GM18951 (cell line): ENCODE data around the gene SH3RF3.

Source experiments
- POLR2A ChIP-seq: IDR thresholded peaks from 4 replicates; pipeline ENCODE4 v1.6.1; 2011; ENCODE audit warnings: mild to moderate bottlenecking; ENCODE audit not compliant: insufficient read length, insufficient read depth; ENCODE audit errors: extremely low read depth
- in situ Hi-C: fragments of 300-500 bp; cut with MboI; formaldehyde crosslinking; loops from one replicate; pipeline ENCODE4 v1.12.0; 2022; ENCODE audit warnings: low sequenced_read_pairs, mixed read lengths, inconsistent platforms; ENCODE audit not compliant: unreplicated experiment

SH3RF3 gene

GRCh38 chr2:109312902-109313301 lies 183.9 kb downstream of the SH3RF3 start:
- no peak for TF ChIP-seq POLR2A
- in situ Hi-C loops, result no loop called here

- TF ChIP-seq POLR2A, result no peak
- in situ Hi-C loops, result no loop called here
Measured at GRCh38 chr2:109313343-109313742, 184.3 kb downstream of the SH3RF3 start.

GRCh38 chr2:109316091-109316490 lies 187.1 kb downstream of the SH3RF3 start:
- in situ Hi-C loops, result no loop called here
- TF ChIP-seq POLR2A, result no peak

DNA sequence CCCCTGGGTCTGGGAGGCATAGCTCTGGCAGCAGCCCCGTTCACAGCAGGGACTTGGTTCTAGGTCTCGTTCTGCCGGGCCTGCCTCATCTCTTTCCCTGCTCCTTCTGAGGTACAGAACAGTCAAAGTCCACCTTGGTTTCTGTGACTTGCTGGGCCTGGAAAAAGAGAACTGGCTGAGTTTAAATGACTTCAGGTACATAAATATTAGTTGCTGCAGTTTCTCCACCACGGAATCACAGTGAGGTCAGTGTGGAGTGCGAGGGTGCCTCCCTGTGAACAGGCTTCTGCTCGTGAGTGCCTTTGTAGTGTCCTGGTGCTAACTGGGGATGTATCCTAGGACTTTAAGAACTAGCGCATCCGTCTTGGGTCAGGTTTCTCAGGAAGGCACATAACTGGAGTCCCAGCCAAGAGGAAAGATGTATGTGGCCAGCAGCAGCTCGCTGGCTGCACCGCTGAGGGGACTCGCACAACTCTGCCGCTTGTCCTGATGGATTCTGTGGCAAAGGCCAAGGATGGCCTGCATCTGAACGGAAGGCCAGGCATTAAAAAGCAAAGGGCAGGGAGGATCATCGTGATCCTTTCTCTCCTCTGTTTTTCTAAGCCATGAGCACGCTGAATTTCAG lies 188.6 kb downstream of the SH3RF3 start:
- no peak for TF ChIP-seq POLR2A
- in situ Hi-C loops, result no loop called here

DNA sequence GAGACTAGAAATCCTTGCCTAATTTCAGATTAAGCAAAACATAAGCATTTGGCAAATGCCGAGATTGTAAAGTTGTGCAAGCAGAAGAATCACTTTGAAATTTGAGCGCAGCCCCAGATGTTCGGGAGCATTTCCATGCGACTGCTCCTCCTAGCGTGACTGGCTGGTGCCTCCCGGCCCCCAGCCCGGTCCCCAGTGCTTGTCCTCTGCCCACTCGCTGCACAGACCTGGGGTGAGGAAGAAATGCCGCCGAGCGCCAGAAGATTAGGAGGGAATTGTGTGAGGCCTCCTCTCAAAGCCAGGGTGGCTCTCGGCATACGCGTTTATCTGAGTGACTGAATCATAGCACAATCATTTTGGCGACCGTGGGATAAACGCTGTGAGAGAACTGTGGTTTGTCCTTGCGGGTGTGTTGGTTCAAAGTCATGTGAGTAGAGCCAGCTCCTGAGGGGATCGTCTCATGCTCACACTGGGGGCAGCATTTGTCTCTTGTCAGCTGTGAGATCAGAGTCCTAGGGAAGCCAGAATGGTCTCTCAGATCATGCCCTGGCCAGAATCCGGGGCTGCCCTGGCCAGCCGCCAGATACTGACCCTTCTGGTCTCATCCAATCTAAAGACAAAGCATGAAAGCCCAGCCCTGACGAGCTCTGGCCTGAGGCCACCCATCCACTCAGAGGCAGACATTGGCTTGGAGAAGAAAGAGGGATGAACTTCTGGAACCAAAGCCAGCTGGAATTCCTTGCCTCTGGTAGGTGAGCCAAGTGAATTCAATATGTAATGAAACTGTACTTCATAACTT lies 189.3 kb downstream of the SH3RF3 start:
- in situ Hi-C loops, result no loop called here
- TF ChIP-seq POLR2A, result no peak

- TF ChIP-seq POLR2A, result no peak
- in situ Hi-C loops, result no loop called here
Measured at GRCh38 chr2:109318949-109319342, 189.9 kb downstream of the SH3RF3 start.

- TF ChIP-seq POLR2A, result no peak
- in situ Hi-C loops, result no loop called here
Measured at GRCh38 chr2:109320195-109320922, 191.4 kb downstream of the SH3RF3 start.

DNA sequence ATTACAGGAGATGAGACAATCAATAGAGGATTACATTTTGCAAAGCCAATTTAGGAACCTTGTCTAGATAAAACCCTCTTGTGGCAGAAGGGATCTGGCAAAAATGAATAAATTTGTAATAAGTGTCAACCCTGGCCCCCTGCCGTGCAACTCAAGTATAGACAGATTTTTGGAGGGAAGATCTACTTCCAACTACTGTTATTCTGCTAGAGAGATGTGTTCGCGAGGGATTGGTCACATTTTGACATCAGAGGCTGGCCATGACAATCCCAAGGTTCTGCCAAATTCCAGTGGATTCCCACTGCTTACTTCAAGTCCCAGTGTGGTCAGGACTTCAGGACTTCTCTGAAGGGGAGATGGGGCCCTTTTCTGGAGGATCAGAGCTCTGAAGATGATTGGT lies 192.6 kb downstream of the SH3RF3 start:
- in situ Hi-C loops, result no loop called here
- no peak for TF ChIP-seq POLR2A

DNA sequence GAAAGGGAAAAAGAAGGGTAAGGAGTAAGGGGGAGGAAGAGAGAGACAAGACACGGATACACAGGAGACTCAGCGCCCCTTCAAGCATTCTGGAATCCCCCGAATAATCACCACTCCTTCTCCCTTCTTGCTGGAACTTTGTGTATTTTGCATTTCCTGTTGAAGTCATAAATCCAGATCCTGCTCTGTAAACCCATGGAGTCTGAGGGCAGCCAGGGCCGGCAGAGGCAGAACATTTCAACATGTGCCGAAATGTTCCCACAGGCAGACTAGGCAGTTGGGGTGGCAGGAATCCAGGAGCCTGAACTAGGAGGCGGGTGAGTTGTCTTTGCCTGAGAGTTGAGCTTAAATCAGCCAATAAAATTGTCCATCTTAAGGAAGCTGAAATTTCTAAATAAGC lies 193.1 kb downstream of the SH3RF3 start:
- in situ Hi-C loops, result no loop called here
- TF ChIP-seq POLR2A, result no peak

- no peak for TF ChIP-seq POLR2A
- in situ Hi-C loops, result no loop called here
Measured at GRCh38 chr2:109322641-109323040, 193.6 kb downstream of the SH3RF3 start.

DNA sequence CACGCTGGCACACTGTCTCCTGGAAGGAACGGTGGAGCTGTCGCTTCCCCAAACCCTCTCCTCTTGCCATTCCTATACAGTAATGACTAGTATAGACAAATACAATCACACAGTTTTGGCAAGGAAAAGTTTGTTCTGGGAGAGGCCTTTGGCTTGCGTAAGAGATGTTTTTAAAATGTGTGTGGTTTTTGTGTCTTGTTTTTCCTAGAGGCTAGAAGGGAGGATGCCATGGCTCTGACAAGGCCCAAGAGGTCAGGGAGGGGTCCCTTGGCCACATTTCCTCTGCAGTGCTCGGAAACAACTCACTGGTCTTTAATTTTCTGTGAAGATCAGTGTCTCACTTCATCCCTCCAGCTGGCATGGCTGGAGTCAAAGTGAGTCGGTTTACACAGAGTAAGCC lies 195.9 kb downstream of the SH3RF3 start:
- in situ Hi-C loops, result no loop called here
- no peak for TF ChIP-seq POLR2A

DNA sequence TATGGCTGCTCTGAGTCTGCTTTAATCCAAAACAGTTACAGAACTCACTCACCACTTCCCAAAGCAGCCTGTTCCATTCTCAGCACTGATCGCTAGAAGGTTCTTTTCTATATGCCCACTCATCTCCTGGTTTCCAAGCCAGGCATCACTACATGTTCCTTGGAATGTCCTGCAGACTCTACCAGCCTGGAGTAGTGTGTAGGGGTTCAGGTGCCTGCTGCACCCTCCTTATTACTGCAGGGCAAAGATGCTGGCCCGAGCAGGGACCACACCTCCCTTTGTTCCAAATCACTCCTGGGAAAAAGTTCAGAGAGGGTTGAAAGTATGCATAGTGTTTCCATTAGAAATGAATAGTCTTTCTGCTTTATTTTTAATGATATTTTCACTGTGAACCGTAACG lies 196.6 kb downstream of the SH3RF3 start:
- in situ Hi-C loops, result no loop called here
- no peak for TF ChIP-seq POLR2A

GRCh38 chr2:109326306-109326705 lies 197.3 kb downstream of the SH3RF3 start:
- no peak for TF ChIP-seq POLR2A

GRCh38 chr2:109330056-109330455 lies 201.1 kb downstream of the SH3RF3 start:
- in situ Hi-C loops, result no loop called here
- TF ChIP-seq POLR2A, result no peak

More at GRCh38 chr2:109326306-109326705, 197.3 kb downstream of the SH3RF3 start:
- in situ Hi-C loops, result no loop called here
